Glomerular endothelial cell (primary cell): ENCODE measurements around the gene HHAT. TPM values are rescaled to one million over a fixed set of nuclear protein-coding genes. Genes with fewer than 3 reads are reported as not detected.

Experiments
- DNase-seq: peaks from one replicate; pipeline ENCODE4 v3.0.0-alpha.2; 2011; ENCODE audit warnings: low read depth, low spot score; ENCODE audit errors: extremely low read depth
- total RNA-seq: library from RNA; depleted of rRNA; stranded (reverse); fragments of >200 nt; gene quantifications from 2 replicates; pipeline ENCODE4 v1.2.3, GENCODE V29; 2015

The HHAT gene
- 5.9 and 9.3 TPM in 2 replicates for total RNA-seq

- no peak for DNase-seq
Measured at GRCh38 chr1:210328746-210329503, at the start of gene HHAT. HHAT (plus strand) TSS chr1:210328902; CDS start chr1:210348976, 20,074 bp downstream.

DNA sequence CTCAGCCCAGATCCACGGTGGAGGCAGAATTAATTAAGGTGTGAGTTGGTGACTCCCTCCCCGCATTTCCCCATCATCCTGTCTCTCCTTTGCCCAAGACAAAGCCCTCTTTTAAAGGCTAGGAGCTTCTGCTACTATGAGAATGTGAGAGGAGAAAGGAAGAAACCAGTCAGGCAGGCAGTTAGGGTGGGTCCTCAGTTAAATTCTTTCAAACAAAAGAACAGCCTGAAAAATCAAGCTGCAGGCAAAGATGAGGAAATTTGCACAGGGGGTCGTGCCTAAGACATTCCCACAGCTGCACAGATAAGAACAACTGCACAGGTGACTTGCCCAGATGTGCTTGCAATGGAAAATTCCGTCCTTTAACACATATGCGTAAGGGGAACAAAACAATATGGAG lies 48.5 kb upstream of the HHAT start:
- DNase-seq = no peak

DNA sequence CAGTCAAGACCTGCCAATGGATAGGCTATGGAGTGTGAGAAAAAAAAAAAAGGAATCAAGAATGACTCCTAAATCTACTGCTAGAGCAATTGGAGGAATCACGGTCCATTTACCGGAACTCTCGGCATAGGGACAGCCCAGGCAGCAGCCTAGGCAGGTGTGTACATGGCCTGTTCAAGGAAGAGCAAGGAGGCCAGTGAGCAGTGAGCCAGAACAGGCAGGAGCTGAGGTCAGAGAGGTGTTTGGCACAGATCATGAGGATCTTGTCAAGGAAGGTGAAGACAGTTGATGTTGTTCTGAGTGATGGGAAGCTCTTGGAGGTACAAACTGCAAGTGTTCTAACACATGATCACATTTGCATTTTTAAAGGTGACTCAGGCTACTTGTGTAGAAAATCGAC lies 40.6 kb upstream of the HHAT start:
- no peak for DNase-seq

GRCh38 chr1:210289248-210289647 lies 39.5 kb upstream of the HHAT start:
- no peak for DNase-seq

GRCh38 chr1:210291081-210291764 lies 37.5 kb upstream of the HHAT start:
- no peak for DNase-seq

DNA sequence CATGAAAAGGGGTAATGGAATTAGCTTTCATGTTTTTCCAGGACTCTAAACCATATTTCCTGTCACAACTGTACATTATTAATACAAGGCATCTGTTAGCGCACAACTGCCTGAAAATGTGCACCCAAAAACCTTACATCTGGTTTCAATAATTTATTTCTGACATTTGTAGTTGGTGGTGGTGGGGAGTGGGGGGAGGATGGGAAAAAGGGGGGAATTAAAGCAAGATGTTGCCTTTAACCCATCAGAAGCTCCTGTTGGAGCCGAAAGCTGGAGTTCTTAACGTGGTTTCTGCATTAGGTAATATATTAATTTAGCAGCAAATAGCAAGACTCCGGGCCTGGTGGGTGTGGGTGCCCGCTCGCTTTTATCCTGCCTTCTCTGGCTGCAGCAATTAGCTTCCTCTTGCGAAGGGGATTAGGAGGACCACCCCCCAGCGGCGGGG lies 36.9 kb upstream of the HHAT start:
- no peak for DNase-seq

DNA sequence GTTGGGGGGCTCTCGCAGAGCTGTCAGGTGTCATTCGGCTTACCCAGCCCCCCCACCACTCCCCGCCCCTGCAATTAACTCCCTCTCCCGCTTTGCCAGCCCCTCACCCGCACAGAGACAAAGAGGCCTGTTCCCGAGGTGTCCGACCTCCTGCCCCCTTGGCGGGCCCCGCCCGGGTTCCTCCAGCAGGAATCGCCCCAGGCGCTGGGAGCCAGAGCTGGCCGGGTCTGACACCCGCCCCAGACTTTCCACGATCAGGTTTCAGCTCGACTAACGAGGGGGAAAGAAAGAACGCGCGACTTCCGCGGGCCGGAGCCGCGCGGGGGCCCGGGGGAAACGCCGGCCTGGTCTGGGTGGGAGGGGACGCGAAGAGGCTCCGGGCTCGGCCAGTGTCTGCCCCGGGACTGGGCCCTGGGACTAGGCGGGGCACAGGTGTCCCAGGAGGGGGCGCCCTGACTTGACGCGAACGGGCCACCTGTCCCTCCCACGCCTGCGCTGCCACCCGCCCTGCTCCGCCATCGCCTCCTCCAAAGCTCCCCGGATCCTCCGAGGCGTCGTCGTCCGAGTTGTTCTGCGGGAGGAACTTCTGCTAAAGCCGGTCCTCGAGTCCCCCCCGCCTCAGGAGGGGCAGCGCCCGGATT lies 36.4 kb upstream of the HHAT start:
- DNase-seq = no peak

DNA sequence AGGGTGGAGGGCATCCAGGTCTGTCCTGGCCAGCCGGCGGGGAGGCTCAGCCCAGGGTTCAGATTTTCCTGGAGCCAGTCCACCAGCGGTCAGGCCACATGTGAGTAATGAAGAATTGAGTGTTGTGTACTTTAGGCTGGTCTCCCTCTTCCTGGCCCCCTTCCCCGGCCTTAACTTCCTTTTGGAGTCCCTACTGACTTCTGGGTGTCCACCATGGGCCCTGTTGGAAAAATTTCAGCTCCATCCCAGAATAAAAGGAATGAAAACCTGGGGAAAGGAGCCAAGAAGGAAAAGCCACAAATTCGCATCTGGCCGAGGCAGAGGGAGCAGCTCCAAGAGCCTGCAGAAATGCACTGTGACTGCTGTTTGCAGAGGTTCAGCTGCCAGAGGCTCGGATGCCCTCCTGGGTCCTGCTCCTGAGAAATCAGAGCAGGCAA lies 35.5 kb upstream of the HHAT start:
- DNase-seq = no peak

DNA sequence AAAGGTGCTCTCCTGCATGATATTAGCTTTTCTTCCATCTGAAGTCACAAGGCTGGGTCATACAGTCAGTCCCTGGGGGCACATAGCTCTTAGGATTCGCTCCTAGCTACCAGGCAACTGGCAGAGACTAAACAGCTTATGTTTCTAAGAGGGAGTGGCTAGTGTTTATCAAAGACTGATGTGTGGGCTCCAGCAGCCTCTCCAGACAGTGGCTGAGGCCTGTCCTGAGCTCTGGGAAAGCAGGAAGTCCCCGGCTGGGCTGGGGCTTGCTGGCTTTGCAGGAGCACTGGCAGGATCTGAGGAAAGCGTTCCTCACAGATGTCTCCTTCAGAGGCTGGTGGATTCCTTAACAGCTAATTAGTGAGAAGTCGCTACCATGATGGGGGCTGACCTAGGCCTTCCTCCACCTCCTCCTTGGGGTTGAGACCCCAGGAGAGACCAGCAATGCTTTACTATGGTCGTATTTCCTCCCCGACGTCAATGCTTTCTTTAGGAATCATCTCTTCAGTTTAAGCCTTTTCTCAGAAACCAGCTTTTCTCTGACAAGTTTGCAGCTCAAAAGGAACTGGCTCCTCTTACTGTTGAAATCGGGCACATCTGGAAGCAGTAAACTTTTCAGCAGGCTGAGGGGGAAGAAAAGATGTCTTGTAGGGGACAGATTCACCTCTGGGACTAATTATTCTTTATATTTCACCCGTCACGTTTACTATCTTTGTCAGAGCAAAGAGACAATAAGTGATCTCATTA lies 33.5 kb upstream of the HHAT start:
- DNase-seq = no peak

DNA sequence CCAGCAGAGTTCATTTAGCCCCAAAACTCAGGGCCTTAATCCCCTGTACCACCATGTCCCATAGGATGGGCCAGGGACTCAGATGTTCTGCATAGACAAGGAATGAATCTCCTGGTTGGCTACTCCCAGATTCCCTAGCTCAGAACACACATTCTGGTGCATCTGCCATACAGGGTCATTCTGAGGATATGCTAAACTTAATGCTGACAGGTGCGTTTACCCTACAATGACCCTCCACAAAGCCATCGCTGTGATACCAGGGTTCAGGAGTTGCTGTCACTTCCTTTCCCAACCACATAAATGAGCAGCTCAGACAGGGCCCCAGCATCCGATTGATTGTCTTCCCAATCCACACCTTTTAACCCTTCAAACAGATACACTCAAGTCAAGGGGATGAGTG lies 32.0 kb upstream of the HHAT start:
- no peak for DNase-seq

- DNase-seq = no peak
Measured at GRCh38 chr1:210298296-210298695, 30.4 kb upstream of the HHAT start.

- no peak for DNase-seq
Measured at GRCh38 chr1:210298936-210299335, 29.8 kb upstream of the HHAT start.

DNA sequence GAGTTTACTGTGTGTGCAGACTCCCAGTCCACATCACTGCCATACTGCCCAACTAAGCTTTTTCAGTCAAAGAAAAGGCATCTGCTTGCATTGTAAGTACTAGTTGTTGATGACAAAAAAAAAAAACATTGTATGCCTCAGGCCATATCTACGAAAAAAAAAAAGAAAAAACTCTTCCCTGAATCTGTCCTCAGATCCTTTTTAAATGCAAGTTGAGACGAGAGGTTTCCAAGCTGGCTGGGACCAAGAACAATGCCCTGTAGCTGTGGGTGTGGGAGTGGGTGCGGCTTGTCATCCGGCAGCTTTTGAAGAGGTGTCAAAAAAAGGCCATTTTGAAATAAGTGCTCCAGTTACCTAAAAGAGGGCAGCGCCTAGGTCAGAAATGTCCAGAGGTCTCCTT lies 29.2 kb upstream of the HHAT start:
- DNase-seq = no peak

GRCh38 chr1:210300923-210301614 lies 27.6 kb upstream of the HHAT start:
- DNase-seq = no peak

DNA sequence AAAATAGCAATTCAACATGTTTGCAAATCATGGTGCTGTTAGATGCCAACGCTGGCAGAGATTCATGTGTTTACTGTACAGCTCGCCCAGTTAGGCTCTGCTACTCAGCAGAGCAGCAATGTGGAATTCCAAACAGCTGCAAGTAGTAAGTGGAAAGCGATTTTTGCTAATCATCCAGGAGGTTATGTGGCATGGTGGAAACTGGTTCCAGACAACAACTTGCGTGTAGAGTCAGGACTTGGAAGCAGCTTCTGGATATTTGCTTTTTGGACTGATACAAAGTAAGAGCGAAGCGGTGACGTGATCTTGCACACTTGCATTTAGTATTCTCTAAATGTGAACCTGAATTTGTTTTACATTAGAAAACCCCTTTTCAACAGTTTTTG lies 27.1 kb upstream of the HHAT start:
- no peak for DNase-seq

- no peak for DNase-seq
Measured at GRCh38 chr1:210302501-210302900, 26.2 kb upstream of the HHAT start.

GRCh38 chr1:210303391-210303790 lies 25.3 kb upstream of the HHAT start:
- DNase-seq = no peak

DNA sequence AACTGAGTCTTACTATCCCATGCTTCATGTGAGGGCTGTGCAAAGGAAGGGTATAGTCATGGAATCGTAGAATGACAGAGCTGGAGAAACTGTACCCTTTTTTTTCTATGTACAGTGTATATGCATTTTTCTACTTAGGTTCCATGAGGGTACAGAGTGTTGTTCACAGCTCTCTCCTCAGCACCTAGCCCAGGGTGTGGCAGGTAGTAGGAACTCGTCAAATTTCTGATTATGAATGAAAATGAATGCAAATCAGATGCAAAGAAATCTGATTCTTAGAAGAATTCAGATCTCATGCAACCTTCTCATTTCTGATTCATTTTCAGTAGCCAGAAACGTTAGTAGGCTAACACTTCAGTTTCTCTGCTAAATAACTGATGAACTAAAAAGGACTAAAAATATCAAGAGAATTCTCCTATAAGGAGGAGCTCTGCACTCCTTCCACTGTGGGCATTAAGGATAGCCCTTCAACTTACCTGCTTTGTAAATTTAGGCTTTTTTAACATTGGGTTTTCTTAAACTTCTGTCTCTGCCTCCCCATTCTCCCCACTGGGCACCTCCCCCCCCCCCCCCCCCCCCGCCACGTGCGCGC lies 18.0 kb upstream of the HHAT start:
- no peak for DNase-seq

GRCh38 chr1:210311726-210312493 lies 16.8 kb upstream of the HHAT start:
- no peak for DNase-seq
